ENCODE measurements around the gene SLC7A11.
A peak's percentile ranks its signal among the peaks of the same experiment; 100 is the strongest.

The SLC7A11 gene

DNA sequence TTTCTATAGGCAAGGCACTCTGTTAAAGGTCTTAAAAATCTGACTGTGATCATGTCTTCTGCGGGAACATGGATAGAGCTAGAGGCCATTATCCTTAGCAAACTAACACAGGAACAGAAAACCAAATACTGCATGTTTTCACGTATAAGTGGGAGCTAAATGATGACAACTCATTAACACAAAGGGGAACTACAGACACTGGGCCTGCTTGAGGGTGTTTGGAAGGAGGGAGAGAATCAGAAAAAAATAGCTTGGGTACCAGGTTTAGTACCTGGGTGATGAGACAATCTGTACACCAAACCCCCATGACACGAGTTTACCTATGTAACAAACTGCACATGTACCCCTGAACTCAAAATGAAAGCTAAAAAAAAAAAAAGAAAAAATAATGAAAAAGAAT, 12.1 kb downstream of the SLC7A11 start:
- TF ChIP-seq, protein P1, sequence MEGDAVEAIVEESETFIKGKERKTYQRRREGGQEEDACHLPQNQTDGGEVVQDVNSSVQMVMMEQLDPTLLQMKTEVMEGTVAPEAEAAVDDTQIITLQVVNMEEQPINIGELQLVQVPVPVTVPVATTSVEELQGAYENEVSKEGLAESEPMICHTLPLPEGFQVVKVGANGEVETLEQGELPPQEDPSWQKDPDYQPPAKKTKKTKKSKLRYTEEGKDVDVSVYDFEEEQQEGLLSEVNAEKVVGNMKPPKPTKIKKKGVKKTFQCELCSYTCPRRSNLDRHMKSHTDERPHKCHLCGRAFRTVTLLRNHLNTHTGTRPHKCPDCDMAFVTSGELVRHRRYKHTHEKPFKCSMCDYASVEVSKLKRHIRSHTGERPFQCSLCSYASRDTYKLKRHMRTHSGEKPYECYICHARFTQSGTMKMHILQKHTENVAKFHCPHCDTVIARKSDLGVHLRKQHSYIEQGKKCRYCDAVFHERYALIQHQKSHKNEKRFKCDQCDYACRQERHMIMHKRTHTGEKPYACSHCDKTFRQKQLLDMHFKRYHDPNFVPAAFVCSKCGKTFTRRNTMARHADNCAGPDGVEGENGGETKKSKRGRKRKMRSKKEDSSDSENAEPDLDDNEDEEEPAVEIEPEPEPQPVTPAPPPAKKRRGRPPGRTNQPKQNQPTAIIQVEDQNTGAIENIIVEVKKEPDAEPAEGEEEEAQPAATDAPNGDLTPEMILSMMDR (IDR thresholded peaks at IDR 0.05; ENCODE audit: insufficient read depth, low read depth, low read length, missing control alignments) = no peak
- H3K4me3 ChIP-seq (ENCODE audit: low read length) = no peak overlapping the region
- DNase-seq (ENCODE audit: low read depth) = no peak

DNA sequence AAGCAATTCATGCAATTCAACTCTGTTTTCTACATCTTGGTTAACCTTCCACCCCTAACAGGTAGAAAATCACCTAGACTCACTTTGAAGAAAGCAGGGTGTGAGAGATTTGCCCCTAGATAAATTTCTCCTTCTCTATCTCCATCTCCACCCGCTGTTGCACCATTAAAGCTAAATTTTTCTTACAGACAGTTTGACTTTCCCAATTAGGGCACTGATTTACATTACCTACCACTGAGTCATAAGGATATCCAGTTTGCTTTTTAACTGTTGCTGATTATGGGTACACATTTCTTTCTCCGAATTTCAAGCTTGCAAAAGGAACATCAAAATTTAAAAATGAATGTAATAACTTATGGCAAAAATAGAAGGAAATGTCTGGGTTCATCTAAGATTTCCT, 13.0 kb downstream of the SLC7A11 start:
- H3K4me3 ChIP-seq (ENCODE audit: low read length) = no peak overlapping the region
- DNase-seq (ENCODE audit: low read depth) = no peak
- TF ChIP-seq, protein P1 (IDR thresholded peaks at IDR 0.05; ENCODE audit: insufficient read depth, low read depth, low read length, missing control alignments) = no peak

DNA sequence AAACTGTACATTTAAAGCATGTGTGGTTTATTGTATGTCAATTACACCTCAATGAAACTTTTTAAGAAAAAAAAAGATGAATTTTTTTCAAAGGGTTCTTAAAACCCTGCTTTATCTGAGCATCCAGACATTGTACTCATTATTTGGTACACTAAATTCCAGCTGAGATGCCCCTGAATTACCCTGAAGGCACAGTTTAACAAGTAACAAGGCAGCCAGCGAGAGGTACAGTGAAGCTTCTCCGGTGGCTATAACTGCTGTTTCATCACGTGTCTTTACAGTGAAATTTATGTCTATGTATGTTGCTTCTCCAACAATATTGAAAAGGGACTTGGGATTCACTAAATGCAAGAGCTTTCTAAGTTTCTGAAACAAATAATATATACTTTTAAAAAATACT, 15.8 kb downstream of the SLC7A11 start:
- no peak overlapping the region for H3K4me3 ChIP-seq (ENCODE audit: low read length)
- no peak for DNase-seq (ENCODE audit: low read depth)
- TF ChIP-seq, protein P1 (IDR thresholded peaks at IDR 0.05; ENCODE audit: insufficient read depth, low read depth, low read length, missing control alignments) = no peak

DNA sequence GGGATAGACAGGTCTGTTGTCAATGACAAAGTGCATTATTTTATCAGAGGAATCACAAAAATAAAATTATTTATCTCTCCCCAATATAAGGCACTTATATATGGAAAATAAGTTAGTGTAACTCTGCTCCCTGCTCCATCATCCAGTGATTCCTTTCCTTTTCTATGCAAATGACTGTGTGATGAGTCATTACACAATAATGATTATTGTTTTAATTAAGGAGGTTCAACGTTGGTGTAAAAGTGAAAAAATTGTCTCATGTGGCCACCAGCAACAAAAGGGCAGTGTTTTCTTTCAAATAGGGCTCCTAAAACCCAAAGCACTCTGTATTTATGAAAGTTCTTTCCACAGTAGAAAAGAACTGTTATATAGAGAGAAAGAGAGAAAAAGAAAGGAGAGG, 16.7 kb downstream of the SLC7A11 start:
- TF ChIP-seq, protein P1 (IDR thresholded peaks at IDR 0.05; ENCODE audit: insufficient read depth, low read depth, low read length, missing control alignments) = no peak
- no peak for DNase-seq (ENCODE audit: low read depth)
- H3K4me3 ChIP-seq (ENCODE audit: low read length) = no peak overlapping the region

DNA sequence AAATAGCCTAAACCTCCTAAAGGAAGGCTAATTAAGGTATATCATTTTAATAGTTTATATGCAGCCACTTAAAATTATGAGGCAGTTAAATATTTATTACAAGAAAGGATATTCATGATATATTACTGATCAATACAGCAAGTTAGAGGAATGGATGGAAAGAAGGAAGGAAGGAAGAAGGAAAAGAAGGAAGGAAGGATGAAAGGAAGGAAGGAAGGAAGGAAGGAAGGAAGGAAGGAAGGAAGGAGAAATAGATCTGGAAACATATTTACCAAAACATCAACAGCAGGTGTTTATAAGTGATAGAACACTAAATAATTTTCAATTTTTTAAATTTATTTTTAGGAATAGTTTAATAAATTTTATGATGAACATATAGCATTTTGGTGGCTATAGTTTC, 17.5 kb downstream of the SLC7A11 start:
- TF ChIP-seq, protein P1 (IDR thresholded peaks at IDR 0.05; ENCODE audit: insufficient read depth, low read depth, low read length, missing control alignments) = no peak
- no peak overlapping the region for H3K4me3 ChIP-seq (ENCODE audit: low read length)
- DNase-seq (ENCODE audit: low read depth) = no peak

DNA sequence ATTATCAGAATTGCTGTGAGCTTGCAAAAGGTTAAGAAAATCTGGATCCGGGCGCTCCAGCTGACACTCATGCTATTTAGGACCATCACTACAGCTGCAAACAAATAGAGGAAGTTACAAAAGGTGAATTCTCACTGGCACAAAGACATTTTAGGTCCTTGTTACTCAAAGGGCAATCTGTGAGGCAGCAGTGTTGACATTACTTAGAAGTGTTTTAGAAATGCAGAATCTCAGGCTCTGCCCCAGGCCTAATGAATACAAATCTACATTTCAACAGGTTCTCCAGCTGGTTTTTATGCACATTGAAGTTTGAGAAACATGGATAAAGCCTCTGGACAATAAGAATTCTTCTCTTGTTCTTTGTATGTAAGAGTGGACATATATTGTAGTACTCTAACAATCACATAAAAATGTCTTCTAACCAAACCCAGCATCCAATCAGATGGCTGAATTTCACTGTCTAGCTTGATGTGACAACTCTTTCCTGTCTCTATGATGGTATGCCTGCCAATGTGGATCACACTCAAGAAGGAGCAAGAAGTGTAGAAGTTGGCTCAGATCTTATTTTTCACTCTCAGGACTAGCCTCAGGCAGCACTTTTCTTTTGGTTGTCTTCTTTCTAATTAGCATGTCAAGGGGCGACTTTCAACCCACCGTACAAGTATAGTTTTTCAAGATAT, 18.8 kb downstream of the SLC7A11 start:
- H3K4me3 ChIP-seq (ENCODE audit: low read length) = no peak overlapping the region
- DNase-seq (ENCODE audit: low read depth) = no peak
- TF ChIP-seq, protein P1 (IDR thresholded peaks at IDR 0.05; ENCODE audit: insufficient read depth, low read depth, low read length, missing control alignments) = no peak

DNA sequence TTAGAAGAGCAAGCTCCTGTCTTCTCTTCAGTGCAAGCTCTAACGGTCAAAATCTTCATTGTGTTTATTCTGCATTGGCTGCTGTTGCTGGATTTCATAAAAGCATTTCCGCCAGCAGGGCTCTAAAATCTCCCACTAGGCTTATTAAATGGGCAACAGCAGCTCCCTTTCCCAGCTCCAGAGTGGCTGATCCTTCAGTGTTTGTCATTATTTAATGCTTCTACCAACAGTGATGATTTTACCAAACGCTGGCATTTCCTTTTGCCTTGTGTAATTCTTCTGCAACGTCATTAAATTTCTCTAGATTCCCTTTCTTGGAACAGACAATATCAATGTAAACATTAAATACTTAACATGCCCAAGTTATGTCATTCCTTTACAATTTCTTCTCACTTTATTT, 20.1 kb downstream of the SLC7A11 start:
- DNase-seq (ENCODE audit: low read depth) = peak; percentile 65
- TF ChIP-seq, protein P1 (IDR thresholded peaks at IDR 0.05; ENCODE audit: insufficient read depth, low read depth, low read length, missing control alignments) = no peak

More for the DNA sequence above, 20.1 kb downstream of the SLC7A11 start:
- no peak overlapping the region for H3K4me3 ChIP-seq (ENCODE audit: low read length)

Data from epithelial cell of esophagus (primary cell).